ENCODE results near the gene RPS24.

Gene RPS24

GRCh38 chr10:78078539-78079330 is 45.1 kb downstream of the RPS24 start:
- H2AFZ ChIP-seq (ENCODE audit: low read depth), result no peak overlapping the region
- TF ChIP-seq CTCF (conservative IDR thresholded peaks at IDR 0.05; ENCODE audit: low read depth, low read length), result no peak
- no peak overlapping the region for H3K4me2 ChIP-seq
- no peaks in the 10 kb centered on the region for H3K4me1 ChIP-seq (ENCODE audit: low read depth, poor library complexity, severe bottlenecking)
- no peaks in the 10 kb centered on the region for H4K20me1 ChIP-seq (ENCODE audit: insufficient read depth)
- H3K4me3 ChIP-seq (IDR thresholded peaks at IDR 0.05; ENCODE audit: insufficient read depth, low read depth, low read length), result no peak overlapping the region
- H3K27ac ChIP-seq, result no peak overlapping the region
- H3K79me2 ChIP-seq (ENCODE audit: insufficient read depth, low read depth), result no peaks in the 10 kb centered on the region
- no peak overlapping the region for H3K9ac ChIP-seq
- no peaks in the 10 kb centered on the region for H3K36me3 ChIP-seq (ENCODE audit: insufficient read depth)
- H3K27me3 ChIP-seq (ENCODE audit: insufficient read depth, low read depth), result no peaks in the 10 kb centered on the region

GRCh38 chr10:78079411-78079810 is 45.7 kb downstream of the RPS24 start:
- H3K9ac ChIP-seq, result no peak overlapping the region
- H4K20me1 ChIP-seq (ENCODE audit: insufficient read depth), result no peaks in the 10 kb centered on the region
- no peak overlapping the region for H3K4me3 ChIP-seq (IDR thresholded peaks at IDR 0.05; ENCODE audit: insufficient read depth, low read depth, low read length)
- no peaks in the 10 kb centered on the region for H3K4me1 ChIP-seq (ENCODE audit: low read depth, poor library complexity, severe bottlenecking)
- no peak overlapping the region for H2AFZ ChIP-seq (ENCODE audit: low read depth)
- no peak overlapping the region for H3K4me2 ChIP-seq
- H3K27me3 ChIP-seq (ENCODE audit: insufficient read depth, low read depth), result no peaks in the 10 kb centered on the region
- TF ChIP-seq CTCF (conservative IDR thresholded peaks at IDR 0.05; ENCODE audit: low read depth, low read length), result no peak
- H3K36me3 ChIP-seq (ENCODE audit: insufficient read depth), result no peaks in the 10 kb centered on the region
- no peaks in the 10 kb centered on the region for H3K79me2 ChIP-seq (ENCODE audit: insufficient read depth, low read depth)
- H3K27ac ChIP-seq, result no peak overlapping the region

GRCh38 chr10:78081292-78081691 is 47.6 kb downstream of the RPS24 start:
- Histone ChIP-seq H3K9ac (no peak overlapping the region), H3K27me3 (ENCODE audit: insufficient read depth, low read depth) (no peaks in the 10 kb centered on the region)
- TF ChIP-seq CTCF (conservative IDR thresholded peaks at IDR 0.05; ENCODE audit: low read depth, low read length), result no peak

GRCh38 chr10:78082636-78083035 is 49.0 kb downstream of the RPS24 start:
- Histone ChIP-seq H3K4me1 (ENCODE audit: low read depth, poor library complexity, severe bottlenecking) (no peaks in the 10 kb centered on the region), H3K27ac (no peak overlapping the region), H3K27me3 (ENCODE audit: insufficient read depth, low read depth) (no peaks in the 10 kb centered on the region), H3K4me2 (no peak overlapping the region), H3K9ac (no peak overlapping the region), H3K36me3 (ENCODE audit: insufficient read depth) (no peaks in the 10 kb centered on the region), H4K20me1 (ENCODE audit: insufficient read depth) (no peaks in the 10 kb centered on the region), H3K79me2 (ENCODE audit: insufficient read depth, low read depth) (no peaks in the 10 kb centered on the region), H3K4me3 (IDR thresholded peaks at IDR 0.05; ENCODE audit: insufficient read depth, low read depth, low read length) (no peak overlapping the region), H2AFZ (ENCODE audit: low read depth) (no peak overlapping the region)
- no peak for TF ChIP-seq CTCF (conservative IDR thresholded peaks at IDR 0.05; ENCODE audit: low read depth, low read length)

More at GRCh38 chr10:78081292-78081691, 47.6 kb downstream of the RPS24 start:
- no peak overlapping the region for H2AFZ ChIP-seq (ENCODE audit: low read depth)
- H4K20me1 ChIP-seq (ENCODE audit: insufficient read depth), result no peaks in the 10 kb centered on the region
- no peaks in the 10 kb centered on the region for H3K36me3 ChIP-seq (ENCODE audit: insufficient read depth)
- H3K79me2 ChIP-seq (ENCODE audit: insufficient read depth, low read depth), result no peaks in the 10 kb centered on the region
- no peaks in the 10 kb centered on the region for H3K4me1 ChIP-seq (ENCODE audit: low read depth, poor library complexity, severe bottlenecking)
- H3K4me3 ChIP-seq (IDR thresholded peaks at IDR 0.05; ENCODE audit: insufficient read depth, low read depth, low read length), result no peak overlapping the region
- H3K27ac ChIP-seq, result no peak overlapping the region
- no peak overlapping the region for H3K4me2 ChIP-seq
